Activated CD8-positive, alpha-beta memory T cell treated with anti-CD3 and anti-CD28 coated beads, Interleukin-2, amount 50 U/mL, for 1 hour (primary cell): ENCODE data around the gene PLD5.

Source experiments
- DNase-seq: peaks from one replicate; pipeline ENCODE4 v3.0.0-alpha.2; 2020; ENCODE audit errors: extremely low read depth

Gene PLD5

DNA sequence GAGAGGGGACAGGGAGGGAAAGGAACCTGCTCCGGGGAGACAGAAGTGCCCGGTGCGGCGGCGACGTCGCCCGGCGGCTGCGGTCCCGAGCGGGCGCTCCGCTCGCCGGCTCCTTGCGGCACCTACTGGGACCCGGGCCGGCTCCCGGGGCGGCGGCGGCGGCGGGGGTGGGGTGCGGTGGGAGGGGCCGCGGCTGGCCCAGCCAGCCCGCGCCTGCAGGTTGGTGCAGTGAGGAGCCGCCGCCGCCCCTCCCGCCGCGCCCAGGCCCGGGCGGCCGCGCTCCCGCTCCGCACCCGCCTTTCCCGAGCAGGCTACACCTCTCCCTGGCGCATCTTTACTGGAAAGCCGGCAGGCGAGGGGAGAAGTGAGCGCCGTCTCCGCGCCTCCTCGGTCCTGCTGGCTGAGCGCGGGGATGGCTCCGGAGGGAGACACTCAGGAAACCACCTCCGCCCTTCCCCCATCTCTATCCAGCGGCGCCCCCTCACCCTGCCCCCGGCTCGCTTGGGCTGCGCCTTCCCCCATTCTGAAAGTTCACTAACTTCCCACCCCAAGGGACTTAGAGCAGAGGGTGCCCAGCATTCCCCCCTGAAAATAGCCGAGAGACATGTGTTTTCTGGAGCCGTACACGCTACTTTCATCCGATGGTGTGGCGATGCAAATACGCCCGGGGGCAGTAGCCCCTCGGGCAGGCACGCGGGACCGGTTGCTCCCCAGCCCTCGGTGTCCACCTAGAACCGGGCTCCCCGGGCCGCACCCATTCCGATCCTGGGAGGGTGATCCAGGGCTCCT lies at the start of gene PLD5:
Gene PLD5 (minus strand): TSS at position 127 of the 789 bp plus-strand sequence.
- no peak for DNase-seq

DNA sequence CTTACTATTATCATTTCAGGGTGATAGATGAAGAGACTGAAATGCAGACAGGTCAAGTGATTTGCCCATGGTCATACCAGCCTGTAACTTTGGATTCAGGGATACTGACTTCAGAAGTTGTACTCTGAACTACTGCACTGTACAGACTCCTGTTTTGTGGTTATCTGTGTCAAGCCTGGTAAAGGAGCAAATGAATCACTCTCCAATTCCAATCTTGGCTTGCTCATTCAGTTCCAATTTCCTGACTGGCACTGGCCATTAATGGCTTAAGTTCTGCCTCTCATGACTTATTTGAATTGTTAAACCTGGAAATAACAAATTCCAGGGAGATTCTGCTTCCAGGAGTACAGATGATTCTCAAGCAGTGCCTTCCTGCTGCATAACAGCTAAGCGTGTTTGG lies 45.4 kb upstream of the PLD5 start:
- no peak for DNase-seq

DNA sequence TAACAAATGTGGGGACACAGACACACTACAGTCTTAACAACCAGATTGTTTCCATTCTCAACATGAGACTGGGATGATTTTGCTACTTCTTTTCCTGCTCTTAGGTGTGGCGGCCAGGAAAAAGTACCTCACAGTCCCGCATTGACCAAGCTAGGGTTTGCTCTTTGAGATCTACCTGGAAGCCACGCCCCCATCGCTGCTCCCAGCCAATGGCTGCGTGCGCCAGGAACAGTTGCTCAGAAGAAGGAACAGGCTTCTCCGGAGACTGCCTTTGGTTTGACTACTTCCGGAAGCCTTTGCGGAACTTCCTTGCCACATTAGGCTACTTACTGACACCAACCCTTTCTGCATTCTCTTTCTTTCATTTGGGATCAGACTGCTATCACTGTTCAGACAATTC lies 44.2 kb upstream of the PLD5 start:
- DNase-seq: no peak

DNA sequence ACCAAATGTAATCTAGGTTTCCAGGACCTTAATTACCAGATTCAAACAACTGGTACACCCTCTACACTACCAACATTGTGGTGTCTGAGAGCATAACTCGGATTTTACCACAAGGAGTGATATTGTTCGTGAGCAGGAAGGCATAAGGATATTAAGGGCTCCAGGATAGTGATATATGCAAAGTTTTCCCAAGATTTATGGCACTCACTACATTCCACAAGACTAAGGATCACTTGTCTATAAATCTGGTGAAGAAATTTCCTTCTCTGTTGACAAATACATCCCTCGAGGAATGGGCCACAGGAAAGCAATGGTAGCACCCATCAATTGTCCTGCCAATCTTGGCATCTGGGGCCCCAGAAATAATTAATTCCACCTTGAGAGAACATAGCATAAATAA lies 43.1 kb upstream of the PLD5 start:
- no peak for DNase-seq

DNA sequence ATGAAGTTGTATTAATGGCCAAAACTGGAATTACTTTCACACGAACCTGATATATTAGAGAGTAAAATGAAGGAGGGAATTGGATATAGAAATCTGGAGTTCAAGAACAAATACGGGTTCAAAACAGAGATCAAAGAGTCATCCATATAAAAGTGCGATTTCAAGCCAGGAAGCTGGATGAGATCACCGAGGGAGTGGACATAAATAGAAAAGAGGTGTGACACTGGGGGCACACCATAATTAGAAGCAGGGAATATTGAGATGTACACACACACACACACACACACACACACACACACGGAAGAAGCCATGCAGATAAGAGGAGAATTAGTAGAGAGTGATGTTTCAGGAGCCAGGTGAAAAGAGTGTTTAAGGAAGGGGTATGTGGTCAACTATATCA lies 32.3 kb upstream of the PLD5 start:
- DNase-seq: no peak

DNA sequence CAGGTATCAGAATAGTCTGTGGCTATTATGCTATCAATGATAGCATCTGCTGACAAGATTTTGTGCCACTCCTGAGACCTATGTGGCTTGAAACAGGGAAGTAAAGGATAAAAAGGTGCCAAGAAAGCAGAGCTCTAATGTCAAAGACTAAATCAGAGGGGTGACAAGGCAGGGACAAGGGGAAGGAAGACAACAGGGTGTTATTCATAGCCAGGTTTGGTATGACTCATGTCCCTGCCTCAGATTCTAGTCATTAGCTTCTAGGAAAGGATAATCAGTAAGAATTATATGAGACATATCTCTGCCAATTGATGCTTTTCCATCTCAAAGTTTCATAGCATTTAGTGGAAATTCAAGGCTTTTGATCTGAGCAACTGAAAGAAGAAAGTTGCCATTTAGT lies 31.8 kb upstream of the PLD5 start:
- no peak for DNase-seq

DNA sequence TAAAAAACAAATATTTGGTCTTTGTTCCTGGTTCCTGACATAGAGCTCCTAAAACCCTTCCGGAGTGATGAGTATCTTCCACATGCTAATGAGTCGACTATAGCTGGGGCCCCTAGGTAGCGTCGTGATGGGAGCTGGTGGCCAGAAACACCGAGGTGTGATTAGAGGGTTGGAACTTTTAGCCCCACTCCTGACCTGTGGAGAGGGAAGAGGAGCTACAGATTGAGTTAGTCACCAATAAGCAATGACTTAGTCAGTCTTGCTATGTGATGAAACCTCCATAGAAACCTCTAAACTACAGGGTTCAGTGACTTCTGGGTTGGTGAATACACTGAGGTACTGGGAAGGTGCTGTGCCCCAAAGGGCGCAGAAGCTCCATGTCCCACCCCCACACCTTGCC lies 30.1 kb upstream of the PLD5 start:
- DNase-seq: no peak

DNA sequence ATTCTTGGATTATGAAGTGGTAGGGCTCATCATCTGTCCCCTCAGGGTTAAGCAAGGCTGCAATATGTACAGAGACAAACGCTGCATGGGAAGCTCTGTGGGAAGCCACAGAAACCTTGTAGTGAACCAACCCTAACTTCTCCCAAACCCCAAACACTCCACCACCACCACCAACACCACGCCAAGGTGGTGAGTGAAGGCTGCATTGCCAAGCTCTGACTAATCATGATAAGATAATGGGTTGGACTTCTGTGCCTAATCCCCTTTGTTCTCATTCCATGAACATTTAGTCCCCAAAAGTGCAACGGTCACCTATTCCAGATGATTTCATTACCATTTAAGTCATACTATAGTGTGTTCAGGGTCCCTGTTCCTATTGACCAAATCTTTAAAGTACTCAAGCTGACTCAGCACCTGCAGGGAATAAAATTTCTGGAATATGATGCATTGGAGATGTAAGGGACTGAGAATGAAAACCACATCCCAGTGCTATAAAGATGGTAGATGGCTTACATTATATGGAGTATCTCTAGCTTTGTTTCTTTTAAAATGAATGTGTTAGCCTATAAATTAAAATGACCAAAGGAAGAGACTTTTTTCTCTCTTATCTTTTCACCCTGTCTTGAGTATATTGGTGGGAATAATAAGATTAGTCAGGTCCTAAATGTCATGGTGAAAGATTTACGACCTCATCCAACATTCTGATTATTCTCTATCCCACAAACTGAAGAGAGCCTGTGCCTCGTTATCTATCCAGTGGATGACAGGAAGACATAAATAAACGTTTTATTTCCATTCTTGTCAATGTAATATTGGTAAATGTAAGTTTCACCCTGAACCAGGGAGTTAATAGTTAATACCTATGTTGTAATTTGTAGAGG lies 22.6 kb upstream of the PLD5 start:
- DNase-seq: no peak

DNA sequence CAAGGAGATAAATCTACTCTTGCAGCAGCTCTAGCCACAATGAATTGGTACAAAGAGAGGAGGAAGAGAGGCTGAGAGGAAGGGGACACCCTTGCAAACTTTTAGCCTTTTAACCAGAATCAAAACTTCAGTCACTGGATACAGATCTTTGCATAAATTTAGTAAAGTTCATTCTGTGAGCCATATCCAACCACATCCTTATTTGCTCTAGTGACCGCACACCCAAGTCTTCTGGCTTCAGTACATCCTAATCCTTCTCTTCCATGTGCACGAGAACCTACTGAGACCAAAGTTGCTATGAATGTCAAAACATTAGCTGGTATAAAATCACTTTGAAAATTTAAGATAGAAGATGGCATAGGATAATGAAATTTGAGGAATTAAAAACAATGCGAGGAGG lies 21.9 kb upstream of the PLD5 start:
- DNase-seq: no peak

DNA sequence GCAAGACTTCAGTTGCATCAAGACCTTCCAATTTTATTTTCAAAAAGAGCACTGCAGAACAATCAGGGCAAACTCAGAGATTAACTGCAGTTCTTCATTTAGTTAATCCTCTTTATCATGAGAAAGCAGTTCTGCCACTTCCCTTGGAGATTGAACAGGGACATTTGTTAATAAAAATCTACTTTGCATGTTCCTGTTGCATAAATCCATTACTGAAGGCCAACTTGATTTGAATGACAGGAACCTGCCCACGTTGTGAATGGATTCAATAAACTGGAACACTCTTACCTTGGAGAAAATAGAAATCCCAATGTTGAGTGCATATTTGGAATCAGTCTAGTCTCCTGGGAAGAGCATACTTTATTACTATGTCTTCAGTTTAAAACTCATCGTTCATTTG lies 19.6 kb upstream of the PLD5 start:
- no peak for DNase-seq

DNA sequence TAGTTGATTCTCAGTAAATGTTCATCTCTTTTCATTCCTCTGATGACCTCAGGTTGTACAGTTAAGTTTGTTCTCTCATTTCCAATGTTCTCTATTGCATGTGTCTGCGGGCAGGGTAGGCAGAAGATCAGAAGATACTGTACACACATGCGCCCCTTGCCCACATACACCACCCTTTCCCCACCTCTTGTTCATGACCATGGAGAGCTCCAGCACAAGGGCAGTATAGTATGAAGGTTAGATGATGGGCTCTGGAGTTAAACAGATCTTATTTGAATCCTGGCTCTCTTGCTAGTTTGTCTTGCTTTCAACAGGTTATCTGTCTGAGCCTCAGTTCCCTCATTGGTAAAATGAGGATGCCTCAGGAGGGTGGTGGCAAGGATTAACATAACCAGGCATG lies 17.8 kb upstream of the PLD5 start:
- no peak for DNase-seq

DNA sequence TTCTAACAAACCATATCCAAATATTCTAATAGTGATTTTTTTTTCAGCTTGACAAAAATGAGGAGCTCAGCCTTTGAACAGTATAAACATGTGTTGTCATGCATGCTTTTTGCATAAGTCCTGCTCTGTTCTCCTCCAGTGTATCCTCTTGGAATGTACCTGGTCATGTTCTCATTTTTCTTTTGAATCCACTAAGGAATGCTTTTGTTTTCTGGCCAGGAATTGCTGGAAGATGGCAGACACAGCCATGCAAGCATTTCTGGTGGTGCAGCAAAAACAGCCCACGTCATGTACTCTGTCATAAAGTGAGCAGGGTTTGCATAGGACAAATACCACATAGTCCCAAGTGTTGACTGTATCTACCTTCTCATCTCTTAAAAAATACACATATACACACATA lies 11.5 kb upstream of the PLD5 start:
- DNase-seq: no peak

DNA sequence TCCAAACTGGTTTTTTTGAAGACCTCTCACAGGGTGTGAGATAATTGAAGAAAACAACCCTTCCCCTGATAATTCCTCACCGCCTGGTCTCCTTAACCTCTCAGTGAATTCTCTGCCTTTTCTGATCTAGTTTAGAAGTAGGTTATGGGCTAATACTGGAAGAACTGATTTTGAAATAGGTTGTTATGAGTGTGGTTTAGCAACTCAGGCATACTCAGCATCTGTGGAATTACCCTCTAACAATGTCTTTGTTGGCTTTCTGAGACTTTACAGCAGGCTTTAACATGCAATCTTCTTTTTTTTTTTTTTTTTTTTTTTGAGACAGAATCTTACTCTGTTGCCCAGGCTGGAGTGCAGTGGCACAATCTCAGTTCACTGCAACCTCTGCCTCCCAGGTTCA lies 10.3 kb upstream of the PLD5 start:
- no peak for DNase-seq

DNA sequence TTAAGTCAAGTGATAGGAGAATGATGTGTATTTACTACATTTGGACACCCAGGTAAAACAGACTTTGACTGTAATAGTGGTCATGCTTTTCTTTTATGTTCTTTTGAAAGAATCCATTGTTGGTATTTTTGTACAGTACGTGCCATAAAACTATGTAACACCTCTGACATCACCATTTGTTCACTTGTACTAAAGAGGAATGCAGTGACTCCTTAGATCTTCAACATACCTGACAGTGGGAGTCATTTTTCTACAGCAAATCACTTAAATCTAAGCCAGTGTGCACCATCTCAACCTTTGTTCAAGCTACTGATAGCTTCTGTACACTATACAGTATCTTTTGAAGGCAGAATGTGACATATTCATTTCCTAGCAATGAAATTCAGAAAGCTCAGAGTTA lies 6.3 kb upstream of the PLD5 start:
- no peak for DNase-seq

DNA sequence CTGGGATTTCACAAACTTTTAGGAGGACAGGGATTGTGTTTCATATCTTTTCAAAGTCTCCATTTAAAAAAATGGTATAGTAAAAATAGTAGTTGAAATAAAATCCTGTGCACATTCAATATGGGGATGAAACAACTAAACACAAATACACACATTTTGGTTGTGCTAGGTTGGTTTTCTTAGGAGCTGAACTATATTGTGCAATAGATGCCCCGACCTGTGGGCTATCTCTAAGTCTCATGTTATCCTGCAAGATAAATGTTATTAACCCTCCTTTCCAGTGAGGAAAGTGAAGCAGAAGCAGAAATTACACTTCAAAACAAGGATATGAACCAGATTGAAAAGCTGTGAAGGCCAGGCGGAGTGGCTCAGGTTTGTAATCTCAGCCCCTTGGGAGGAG lies 1.3 kb upstream of the PLD5 start:
- DNase-seq: no peak

DNA sequence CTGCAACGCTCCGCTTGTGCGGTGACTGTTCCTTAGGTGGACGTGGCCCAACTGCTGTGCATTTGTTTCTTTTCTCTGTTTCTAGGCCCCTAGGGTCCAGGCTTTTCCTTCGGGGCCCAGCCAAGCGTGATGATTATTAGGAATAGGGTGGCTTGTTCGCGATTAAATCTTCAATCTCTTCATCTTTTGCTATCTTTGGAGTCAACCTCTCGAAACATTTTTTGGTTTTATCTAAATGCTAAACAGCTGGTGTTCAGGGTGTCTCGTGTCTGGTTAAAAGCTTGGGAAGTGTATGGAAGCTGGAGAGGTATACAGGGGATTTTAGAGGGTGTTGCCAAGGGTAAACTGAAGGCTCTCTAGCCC lies 844 bp upstream of the PLD5 start:
- no peak for DNase-seq

DNA sequence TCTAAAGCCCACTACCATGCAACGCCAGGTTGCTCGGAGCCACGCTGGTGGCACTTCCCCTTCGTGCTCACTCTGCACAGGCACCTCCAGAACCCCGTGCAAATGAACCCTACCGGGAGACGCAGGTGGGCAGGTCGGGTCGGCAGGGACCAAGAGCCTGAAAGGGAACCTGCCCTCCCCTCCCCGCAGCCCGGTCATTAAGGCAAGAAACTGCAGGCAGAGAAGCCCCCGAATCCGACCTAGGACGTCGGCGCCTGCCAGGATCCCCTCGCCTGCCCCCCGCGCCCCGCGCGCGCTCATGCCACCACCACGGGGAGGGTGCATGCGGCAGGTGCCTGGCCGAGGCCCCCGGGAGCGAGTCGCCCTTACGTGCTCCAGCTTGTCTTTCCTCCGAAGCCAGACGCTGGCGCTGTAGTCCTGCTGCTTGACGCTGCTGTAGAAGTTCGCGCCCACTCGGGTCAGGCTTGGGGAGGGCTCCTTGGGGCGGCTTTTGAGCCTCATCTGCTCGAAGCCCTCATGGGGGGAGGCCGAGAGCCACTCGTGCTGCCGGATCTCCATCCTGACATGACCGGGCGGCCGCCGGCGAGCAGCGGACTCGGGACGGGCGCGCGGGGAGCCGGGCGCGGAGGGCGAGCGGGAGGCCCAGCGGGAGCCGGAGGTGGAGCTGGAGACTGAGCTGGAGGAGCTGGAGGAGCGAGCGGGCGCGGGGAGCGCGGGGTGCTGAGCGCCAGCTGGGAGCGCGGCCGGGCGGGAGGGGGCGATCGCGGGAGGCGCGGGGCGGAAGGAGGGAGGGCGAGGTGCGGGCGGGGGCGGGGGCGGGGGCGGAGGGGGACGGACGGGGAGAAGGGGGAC lies 552 bp downstream of the PLD5 start:
- no peak for DNase-seq

DNA sequence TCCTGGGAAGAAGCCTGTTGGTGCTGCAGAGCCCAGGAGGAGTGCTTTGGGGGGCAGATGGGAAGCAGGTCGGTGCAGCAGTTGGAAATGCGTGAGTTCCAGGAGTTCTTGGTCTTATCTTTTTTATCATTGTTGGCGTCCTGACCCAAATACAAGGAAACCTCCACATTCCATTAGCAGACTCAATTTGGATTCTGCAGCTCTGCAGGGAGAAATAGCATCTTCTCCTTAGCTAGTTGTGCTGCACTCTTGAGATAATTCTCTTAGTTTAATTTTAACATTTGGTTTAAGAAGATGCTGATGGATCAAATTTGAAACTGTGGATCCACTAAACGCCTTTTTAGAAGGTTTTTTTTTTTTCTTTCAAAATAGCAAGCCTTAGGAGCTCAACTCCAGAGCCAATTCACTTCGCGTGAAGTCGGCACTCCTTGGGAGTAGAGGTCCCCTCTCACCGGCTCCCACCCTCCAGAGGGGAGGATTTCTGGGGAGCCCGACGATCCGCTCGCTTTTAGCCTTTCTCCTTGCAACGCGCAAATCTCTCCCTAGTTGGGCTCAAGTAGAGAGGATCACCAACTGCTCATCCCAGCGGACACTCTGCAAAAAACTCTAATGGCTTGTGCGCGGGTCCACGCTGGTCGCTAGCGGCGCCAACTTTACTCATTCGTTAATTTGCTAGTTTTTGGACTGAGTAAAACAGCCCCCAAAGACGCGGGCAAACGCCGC lies 1.3 kb downstream of the PLD5 start:
- DNase-seq: no peak

DNA sequence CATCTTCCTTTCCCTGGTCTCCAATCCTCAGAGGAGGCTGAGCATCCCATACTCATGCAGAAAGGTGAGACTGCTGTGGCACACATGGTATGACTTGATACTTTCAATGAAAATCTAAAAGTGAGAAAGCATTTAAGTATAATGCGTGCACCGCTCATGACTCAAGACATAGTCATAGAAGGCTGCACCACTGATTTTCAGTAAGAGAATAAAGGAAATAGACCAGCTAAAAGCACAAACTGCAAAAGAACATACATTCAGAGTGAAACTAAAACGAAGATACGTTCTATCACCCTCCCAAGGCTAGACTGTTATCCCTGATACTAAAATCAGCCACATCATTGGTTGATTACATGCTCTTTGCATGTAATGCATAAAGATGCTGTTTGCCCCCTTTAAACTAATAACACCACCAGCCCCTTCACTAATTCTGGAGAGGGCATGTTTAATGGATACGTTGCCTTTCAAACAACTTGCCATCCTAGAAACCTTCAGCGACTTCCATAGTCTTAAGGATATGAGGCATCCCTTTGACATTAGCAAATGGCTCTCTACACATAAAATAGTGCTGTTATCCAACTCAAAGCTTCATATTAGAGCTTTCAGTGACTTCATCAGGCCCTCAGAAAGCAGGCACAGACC lies 2.1 kb downstream of the PLD5 start:
- no peak for DNase-seq

DNA sequence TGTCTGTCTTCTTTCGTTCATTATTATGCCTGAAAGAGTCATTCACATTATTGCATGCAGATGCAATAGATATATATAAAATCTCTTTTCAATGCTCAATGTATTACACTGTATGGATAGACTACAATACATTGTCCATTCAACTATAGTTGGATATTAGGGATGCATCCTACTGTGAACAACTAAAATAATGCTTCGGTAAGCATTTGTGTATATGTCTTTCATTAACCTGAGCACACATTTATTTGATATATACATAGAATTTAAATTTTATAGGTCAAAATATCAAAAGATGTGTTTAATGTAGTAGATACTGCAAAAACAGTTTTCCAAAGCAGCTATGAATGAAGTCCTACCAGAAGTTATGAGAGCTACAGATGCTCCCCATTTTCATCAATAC lies 8.9 kb downstream of the PLD5 start:
- DNase-seq: no peak

DNA sequence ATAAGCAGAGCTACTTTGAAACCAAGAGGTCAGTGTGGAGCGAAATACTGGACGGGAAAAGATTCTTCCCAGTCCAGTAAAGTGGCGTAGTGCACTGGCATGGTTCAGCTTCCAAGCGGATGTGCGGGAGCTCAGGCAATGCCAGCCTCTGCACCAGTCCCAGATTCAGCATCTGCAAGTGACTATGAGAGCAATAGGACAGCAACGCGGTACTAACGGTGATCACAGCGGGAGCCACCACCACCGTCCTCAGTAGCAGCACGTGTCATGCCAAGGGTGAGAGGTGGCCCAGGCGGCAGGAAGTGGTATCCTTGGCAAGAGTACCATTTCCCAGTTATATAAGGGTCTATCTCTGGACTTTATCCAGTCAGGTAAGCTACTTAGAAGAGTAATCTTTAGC lies 17.8 kb downstream of the PLD5 start:
- no peak for DNase-seq
